ENCODE data around the gene TAB3.

The TAB3 gene

DNA sequence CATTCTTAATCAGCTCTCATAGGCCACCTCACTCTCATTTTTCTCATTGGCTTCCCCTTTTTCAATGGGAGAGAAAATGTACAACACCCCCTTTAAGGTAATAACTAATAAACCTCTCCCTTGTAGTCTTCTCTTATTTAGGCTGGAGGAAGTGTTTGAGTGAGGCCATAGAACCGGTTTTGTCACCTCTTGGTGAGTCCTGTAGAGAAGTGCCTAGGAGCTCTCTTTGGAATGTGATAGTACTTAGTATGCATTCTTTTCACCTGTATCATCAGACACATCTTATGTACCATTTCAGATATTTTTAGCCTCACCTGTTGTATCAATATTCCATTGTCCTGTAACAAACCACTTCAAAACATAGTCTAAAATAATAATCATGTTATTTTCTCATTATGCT is 3.5 kb upstream of the TAB3 start:
- TF ChIP-seq ZFP30 (CRISPR knock-in tag; IDR thresholded peaks at IDR 0.05) (no peak), TOX (CRISPR knock-in tag; IDR thresholded peaks at IDR 0.05; ENCODE audit: borderline replicate concordance) (no peak), ZC3H10 (CRISPR knock-in tag; IDR thresholded peaks at IDR 0.05) (no peak)
- ATAC-seq, result no peak

DNA sequence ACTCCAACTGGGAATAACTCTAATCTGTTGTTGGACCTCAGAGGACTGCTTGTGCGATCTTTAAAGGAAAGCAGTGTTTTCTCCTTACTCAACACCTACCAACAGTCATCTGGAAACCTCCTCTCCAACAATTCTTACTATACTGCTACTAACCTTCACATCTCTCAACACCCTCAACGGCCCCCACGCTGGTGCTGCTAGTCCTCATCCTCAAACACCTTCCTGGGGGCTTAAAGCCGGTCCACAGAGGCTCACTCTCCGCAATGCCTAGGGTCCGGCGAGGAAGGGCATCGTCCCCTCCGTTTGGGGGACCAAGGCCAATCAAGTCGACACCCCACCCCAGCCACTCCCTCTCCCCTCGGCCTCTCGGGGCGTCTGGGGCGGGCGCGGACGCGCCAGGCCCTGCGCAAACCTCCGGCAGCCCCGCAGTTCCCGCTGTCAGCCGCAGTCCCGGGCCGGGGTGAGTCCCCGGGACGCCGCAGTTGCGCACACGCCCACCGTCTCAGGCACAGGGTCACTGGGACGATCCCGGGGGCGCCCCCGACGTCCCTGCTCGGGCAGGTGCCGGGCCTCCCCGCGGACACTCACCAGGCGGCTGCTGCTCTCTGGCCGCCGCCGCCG is 418 bp downstream of the TAB3 start:
- TF ChIP-seq PPARA (CRISPR knock-in tag; IDR thresholded peaks at IDR 0.05; ENCODE audit: borderline replicate concordance), result no peak
- TF ChIP-seq RARB (CRISPR knock-in tag; IDR thresholded peaks at IDR 0.05), result no peak
- no peak for TF ChIP-seq ZFP3 (CRISPR knock-in tag; IDR thresholded peaks at IDR 0.05)
- TF ChIP-seq ESRRG (CRISPR knock-in tag; IDR thresholded peaks at IDR 0.05), result no peak
- no peak for TF ChIP-seq SNAI2 (CRISPR knock-in tag; IDR thresholded peaks at IDR 0.05)
- no peak for TF ChIP-seq CSDC2 (CRISPR knock-in tag; IDR thresholded peaks at IDR 0.05)
- TF ChIP-seq, protein P1, sequence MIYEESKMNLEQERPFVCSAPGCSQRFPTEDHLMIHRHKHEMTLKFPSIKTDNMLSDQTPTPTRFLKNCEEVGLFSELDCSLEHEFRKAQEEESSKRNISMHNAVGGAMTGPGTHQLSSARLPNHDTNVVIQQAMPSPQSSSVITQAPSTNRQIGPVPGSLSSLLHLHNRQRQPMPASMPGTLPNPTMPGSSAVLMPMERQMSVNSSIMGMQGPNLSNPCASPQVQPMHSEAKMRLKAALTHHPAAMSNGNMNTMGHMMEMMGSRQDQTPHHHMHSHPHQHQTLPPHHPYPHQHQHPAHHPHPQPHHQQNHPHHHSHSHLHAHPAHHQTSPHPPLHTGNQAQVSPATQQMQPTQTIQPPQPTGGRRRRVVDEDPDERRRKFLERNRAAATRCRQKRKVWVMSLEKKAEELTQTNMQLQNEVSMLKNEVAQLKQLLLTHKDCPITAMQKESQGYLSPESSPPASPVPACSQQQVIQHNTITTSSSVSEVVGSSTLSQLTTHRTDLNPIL (CRISPR knock-in tag; IDR thresholded peaks at IDR 0.05; ENCODE audit: low read depth), result no peak
- no peak for TF ChIP-seq TCF4 (CRISPR knock-in tag; IDR thresholded peaks at IDR 0.05; ENCODE audit: borderline replicate concordance)
- TF ChIP-seq, protein P2, sequence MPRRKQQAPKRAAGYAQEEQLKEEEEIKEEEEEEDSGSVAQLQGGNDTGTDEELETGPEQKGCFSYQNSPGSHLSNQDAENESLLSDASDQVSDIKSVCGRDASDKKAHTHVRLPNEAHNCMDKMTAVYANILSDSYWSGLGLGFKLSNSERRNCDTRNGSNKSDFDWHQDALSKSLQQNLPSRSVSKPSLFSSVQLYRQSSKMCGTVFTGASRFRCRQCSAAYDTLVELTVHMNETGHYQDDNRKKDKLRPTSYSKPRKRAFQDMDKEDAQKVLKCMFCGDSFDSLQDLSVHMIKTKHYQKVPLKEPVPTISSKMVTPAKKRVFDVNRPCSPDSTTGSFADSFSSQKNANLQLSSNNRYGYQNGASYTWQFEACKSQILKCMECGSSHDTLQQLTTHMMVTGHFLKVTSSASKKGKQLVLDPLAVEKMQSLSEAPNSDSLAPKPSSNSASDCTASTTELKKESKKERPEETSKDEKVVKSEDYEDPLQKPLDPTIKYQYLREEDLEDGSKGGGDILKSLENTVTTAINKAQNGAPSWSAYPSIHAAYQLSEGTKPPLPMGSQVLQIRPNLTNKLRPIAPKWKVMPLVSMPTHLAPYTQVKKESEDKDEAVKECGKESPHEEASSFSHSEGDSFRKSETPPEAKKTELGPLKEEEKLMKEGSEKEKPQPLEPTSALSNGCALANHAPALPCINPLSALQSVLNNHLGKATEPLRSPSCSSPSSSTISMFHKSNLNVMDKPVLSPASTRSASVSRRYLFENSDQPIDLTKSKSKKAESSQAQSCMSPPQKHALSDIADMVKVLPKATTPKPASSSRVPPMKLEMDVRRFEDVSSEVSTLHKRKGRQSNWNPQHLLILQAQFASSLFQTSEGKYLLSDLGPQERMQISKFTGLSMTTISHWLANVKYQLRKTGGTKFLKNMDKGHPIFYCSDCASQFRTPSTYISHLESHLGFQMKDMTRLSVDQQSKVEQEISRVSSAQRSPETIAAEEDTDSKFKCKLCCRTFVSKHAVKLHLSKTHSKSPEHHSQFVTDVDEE (CRISPR knock-in tag; IDR thresholded peaks at IDR 0.05), result no peak
- TF ChIP-seq ZNF565 (CRISPR knock-in tag; conservative IDR thresholded peaks at IDR 0.05; ENCODE audit: low read depth), result no peak
- no peak for TF ChIP-seq GLIS3 (CRISPR knock-in tag; IDR thresholded peaks at IDR 0.05)
- peak; percentile 27 for ATAC-seq

DNA sequence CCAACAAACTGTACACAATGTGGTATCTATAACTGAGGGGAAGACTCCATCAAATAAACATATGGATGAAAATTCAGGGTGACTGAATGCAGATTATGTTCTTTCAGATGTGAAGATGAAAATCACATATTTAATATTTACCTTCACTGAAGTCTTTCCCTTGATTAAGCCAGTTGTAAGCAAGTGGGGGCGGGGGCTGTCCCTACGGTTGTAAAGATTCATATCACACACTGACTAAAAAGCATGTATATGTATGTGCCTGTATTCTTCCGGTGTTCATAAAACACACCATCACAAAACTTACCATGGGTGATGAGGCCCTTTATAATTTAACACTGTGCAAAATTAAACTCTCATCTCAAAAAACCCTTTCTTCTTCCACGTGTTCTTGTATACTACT is 1.3 kb downstream of the TAB3 start:
- ATAC-seq, result no peak
- TF ChIP-seq ZFP3 (CRISPR knock-in tag; IDR thresholded peaks at IDR 0.05) (no peak), SNAI2 (CRISPR knock-in tag; IDR thresholded peaks at IDR 0.05) (no peak), ARNTL (CRISPR knock-in tag; IDR thresholded peaks at IDR 0.05; ENCODE audit: borderline replicate concordance, low read depth) (no peak), BACH2 (CRISPR knock-in tag; IDR thresholded peaks at IDR 0.05; ENCODE audit: borderline replicate concordance) (no peak), ZNF70 (CRISPR knock-in tag; IDR thresholded peaks at IDR 0.05) (no peak), GLIS3 (CRISPR knock-in tag; IDR thresholded peaks at IDR 0.05) (no peak), TOX (CRISPR knock-in tag; IDR thresholded peaks at IDR 0.05; ENCODE audit: borderline replicate concordance) (no peak), PPARA (CRISPR knock-in tag; IDR thresholded peaks at IDR 0.05; ENCODE audit: borderline replicate concordance) (no peak)
- TF ChIP-seq, protein P1 (CRISPR knock-in tag; IDR thresholded peaks at IDR 0.05; ENCODE audit: low read depth), result no peak

GRCh38 chrX:30887288-30887687 is 1.8 kb downstream of the TAB3 start:
- ATAC-seq, result no peak
- TF ChIP-seq SNAI2 (CRISPR knock-in tag; IDR thresholded peaks at IDR 0.05) (no peak), ESRRG (CRISPR knock-in tag; IDR thresholded peaks at IDR 0.05) (no peak), OSR1 (CRISPR knock-in tag; IDR thresholded peaks at IDR 0.05) (no peak), ZNF565 (CRISPR knock-in tag; conservative IDR thresholded peaks at IDR 0.05; ENCODE audit: low read depth) (no peak), CSDC2 (CRISPR knock-in tag; IDR thresholded peaks at IDR 0.05) (no peak), TOX (CRISPR knock-in tag; IDR thresholded peaks at IDR 0.05; ENCODE audit: borderline replicate concordance) (no peak), GLIS3 (CRISPR knock-in tag; IDR thresholded peaks at IDR 0.05) (no peak), ZNF8 (CRISPR knock-in tag; IDR thresholded peaks at IDR 0.05) (no peak), ARNTL (CRISPR knock-in tag; IDR thresholded peaks at IDR 0.05; ENCODE audit: borderline replicate concordance, low read depth) (no peak), ZNF70 (CRISPR knock-in tag; IDR thresholded peaks at IDR 0.05) (no peak), ZC3H10 (CRISPR knock-in tag; IDR thresholded peaks at IDR 0.05) (no peak), ZFP3 (CRISPR knock-in tag; IDR thresholded peaks at IDR 0.05) (no peak)
- TF ChIP-seq, protein P3, sequence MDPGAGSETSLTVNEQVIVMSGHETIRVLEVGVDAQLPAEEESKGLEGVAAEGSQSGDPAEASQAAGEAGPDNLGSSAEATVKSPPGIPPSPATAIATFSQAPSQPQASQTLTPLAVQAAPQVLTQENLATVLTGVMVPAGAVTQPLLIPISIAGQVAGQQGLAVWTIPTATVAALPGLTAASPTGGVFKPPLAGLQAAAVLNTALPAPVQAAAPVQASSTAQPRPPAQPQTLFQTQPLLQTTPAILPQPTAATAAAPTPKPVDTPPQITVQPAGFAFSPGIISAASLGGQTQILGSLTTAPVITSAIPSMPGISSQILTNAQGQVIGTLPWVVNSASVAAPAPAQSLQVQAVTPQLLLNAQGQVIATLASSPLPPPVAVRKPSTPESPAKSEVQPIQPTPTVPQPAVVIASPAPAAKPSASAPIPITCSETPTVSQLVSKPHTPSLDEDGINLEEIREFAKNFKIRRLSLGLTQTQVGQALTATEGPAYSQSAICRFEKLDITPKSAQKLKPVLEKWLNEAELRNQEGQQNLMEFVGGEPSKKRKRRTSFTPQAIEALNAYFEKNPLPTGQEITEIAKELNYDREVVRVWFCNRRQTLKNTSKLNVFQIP (CRISPR knock-in tag; IDR thresholded peaks at IDR 0.05; ENCODE audit: borderline replicate concordance, low read depth), result no peak

All from SK-N-SH treated with all-trans-retinoic acid at 6 μM for 48 hours (cell line).